Uterus (tissue), 4 donors: Measurements from ENCODE around the gene C7. TPM values are rescaled to one million over a fixed set of nuclear protein-coding genes. Genes with fewer than 3 reads are reported as not detected.

Experiments used
- DNase-seq, 2 donors: peaks; one replicate each; pipeline ENCODE4 v3.0.0-alpha.2; 2019 to 2020
- H3K27ac ChIP-seq, 2 donors: fragments of 200-600 bp; sonication (generic); 1 replicate in 1 of 2; 2 replicates in 1 of 2; pipeline ENCODE4 v1.5.1; 2016 to 2018
- H3K27me3 ChIP-seq, 2 donors: fragments of 200-600 bp; sonication (generic); one replicate each; pipeline ENCODE4 v1.5.1; 2018 to 2019; ENCODE audit warnings: control low read depth in 1 of 2
- H3K36me3 ChIP-seq, 2 donors: fragments of 200-600 bp; sonication (generic); one replicate each; pipeline ENCODE4 v1.5.1; 2019; ENCODE audit warnings: control low read depth in 1 of 2
- H3K4me1 ChIP-seq, 2 donors: fragments of 200-600 bp; sonication (generic); one replicate each; pipeline ENCODE4 v1.5.1; 2018 to 2019; ENCODE audit warnings: control low read depth in 1 of 2
- H3K4me3 ChIP-seq, 2 donors: fragments of 200-600 bp; sonication (generic); 1 replicate in 1 of 2; 2 replicates in 1 of 2; pipeline ENCODE4 v1.5.1; 2018 to 2019; ENCODE audit warnings: mild to moderate bottlenecking in 1 of 2
- H3K9me3 ChIP-seq, 2 donors: fragments of 200-600 bp; sonication (generic); one replicate each; pipeline ENCODE4 v1.5.1; 2019; ENCODE audit warnings: control low read depth in 1 of 2
- CTCF ChIP-seq, 4 experiments: fragments of 200-600 bp in 2 of 4; fragments of 450-650 bp in 2 of 4; sonication (generic) in 2 of 4; IDR thresholded peaks; one replicate each; pipeline ENCODE4 v1.5.1; 2016 to 2019; ENCODE audit warnings: antibody characterized with exemption in 4 of 4, mild to moderate bottlenecking in 2 of 4, moderate library complexity in 1 of 4
- POLR2A ChIP-seq, 2 donors: fragments of 450-650 bp; IDR thresholded peaks; one replicate each; pipeline ENCODE4 v1.6.1; 2016; ENCODE audit warnings: antibody characterized with exemption in 2 of 2, mild to moderate bottlenecking in 1 of 2, moderate library complexity in 1 of 2
- intact Hi-C: fragments of 100-400 bp; cut with DNase I; formaldehyde crosslinking; loops from one replicate; pipeline ENCODE4 v1.15.1; 2023; ENCODE audit warnings: low total_unique reads
- total RNA-seq, 4 donors: library from RNA; depleted of rRNA in 3 of 4; stranded (reverse); fragments of >200 nt in 3 of 4; gene quantifications; one replicate each; pipeline versions ENCODE4 v1.1.0 to v1.2.4, GENCODE V29; 2014 to 2023
- donor health status: DM: yes; HTN: yes; CAD: no.

C7 gene
- total RNA-seq, 4 donors from 2014 or later = 293 to 576 (median 424) TPM

- no peak for TF ChIP-seq CTCF (IDR thresholded peaks at IDR 0.05)
- TF ChIP-seq POLR2A (IDR thresholded peaks at IDR 0.05) = no peak
- Histone ChIP-seq H3K27me3 (no peaks in the 10 kb centered on the region), H3K27ac (no peak overlapping the region), H3K9me3 (no peaks in the 10 kb centered on the region), H3K36me3 (no peaks in the 10 kb centered on the region), H3K4me3 (no peak overlapping the region), H3K4me1 (no peaks in the 10 kb centered on the region)
- DNase-seq = no peak
- intact Hi-C loops = no loop called here
Observed at GRCh38 chr5:40985501-40985900, 76.2 kb downstream of the C7 start.

DNA sequence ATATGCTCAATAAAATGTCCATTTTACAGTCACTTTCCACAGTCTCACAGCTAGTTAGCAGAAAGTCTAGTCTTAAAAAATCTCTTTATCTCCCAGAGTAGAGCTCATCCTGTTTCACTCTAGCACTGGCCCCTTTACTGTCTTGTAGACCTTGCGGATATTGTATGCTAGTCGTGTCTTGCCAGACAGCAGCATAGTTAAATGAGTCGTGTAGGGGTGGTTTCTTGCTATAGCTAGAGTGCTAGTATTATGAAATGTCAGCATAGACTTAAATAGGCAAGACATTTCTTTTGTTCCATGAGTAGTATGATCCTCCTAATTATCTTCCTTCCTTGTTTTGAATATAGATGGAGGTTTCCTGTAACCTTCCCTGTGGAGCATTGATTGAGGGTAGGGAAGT, 77.4 kb downstream of the C7 start:
- no peak overlapping the region for H3K4me3 ChIP-seq
- H3K27ac ChIP-seq = no peak overlapping the region
- TF ChIP-seq POLR2A (IDR thresholded peaks at IDR 0.05) = no peak
- no peak for TF ChIP-seq CTCF (IDR thresholded peaks at IDR 0.05)
- H3K9me3 ChIP-seq = no peaks in the 10 kb centered on the region
- no peaks in the 10 kb centered on the region for H3K27me3 ChIP-seq
- no peaks in the 10 kb centered on the region for H3K4me1 ChIP-seq
- no peaks in the 10 kb centered on the region for H3K36me3 ChIP-seq
- no peak for DNase-seq
- intact Hi-C loops = no loop called here

DNA sequence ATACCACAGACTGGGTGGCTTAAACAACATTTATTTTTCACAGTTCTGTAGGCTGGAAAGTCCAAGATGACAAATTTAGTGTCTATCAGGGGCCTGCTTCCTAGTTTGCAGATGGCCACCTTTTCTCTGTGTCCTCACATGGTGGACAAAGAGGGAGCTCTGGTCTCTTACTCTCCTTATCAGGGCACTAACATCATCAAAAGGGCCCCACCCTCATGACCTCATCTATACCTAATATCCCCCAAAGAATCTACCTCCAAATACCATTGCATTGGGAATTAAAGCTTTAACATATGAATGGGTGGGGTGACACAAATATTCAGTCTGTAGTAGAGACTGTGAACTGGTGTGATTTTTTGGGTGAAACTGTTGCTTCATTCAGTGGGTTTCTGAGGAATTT, 78.1 kb downstream of the C7 start:
- intact Hi-C loops = no loop called here
- Histone ChIP-seq H3K4me3 (no peak overlapping the region), H3K27ac (no peak overlapping the region), H3K27me3 (no peaks in the 10 kb centered on the region), H3K4me1 (no peaks in the 10 kb centered on the region), H3K36me3 (no peaks in the 10 kb centered on the region), H3K9me3 (no peaks in the 10 kb centered on the region)
- TF ChIP-seq CTCF (IDR thresholded peaks at IDR 0.05) (no peak), POLR2A (IDR thresholded peaks at IDR 0.05) (no peak)
- DNase-seq = no peak

DNA sequence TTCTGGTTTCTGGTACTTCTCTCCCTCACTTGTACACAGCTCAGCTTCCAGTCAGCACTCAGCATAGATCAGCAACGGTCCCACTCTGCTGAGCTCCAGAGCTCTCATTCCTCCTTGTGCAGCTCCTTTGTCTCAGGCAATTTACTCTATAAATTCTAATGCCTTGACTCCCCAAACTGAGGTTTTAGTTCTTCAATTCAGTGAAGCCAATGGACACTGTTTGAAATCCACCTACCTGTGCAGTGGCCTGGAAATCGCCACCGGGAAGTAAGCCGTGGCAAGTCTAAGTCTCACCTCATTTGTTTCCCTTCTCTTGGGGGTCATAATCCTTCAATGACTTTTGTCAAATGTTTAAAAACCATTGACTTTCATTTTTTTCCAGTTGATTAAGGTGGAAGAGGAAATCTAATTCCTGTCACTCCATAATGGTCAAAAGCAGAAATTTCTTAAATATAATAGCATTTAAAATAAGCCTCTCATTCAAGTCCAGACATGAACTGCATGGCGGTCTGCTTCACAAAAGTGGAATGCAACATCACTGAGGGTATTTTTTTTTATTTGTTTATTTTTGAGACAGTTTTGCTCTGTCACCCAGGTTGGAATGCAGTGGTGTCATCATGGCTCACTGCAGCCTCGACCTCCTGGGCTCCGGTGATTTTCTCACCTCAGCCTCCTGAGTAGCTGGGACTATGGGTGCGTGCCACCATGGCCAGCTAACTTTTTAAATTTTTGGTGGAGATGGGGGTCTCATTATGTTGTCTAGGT, 79.6 kb downstream of the C7 start:
- no peak overlapping the region for H3K4me3 ChIP-seq
- H3K27ac ChIP-seq = no peak overlapping the region
- DNase-seq = no peak

More for the DNA sequence above, 79.6 kb downstream of the C7 start:
- no peaks in the 10 kb centered on the region for H3K27me3 ChIP-seq
- intact Hi-C loops = no loop called here
- no peaks in the 10 kb centered on the region for H3K4me1 ChIP-seq
- TF ChIP-seq POLR2A (IDR thresholded peaks at IDR 0.05) (no peak), CTCF (IDR thresholded peaks at IDR 0.05) (no peak)
- no peaks in the 10 kb centered on the region for H3K9me3 ChIP-seq
- no peaks in the 10 kb centered on the region for H3K36me3 ChIP-seq
